Body of pancreas (tissue), 4 donors: ENCODE measurements around the gene LIN7B. TPM values are rescaled to one million over a fixed set of nuclear protein-coding genes. Genes with fewer than 3 reads are reported as not detected.

Experiments used
- ATAC-seq: fragments of 150-250 bp; one replicate; pipeline ENCODE4 v1.9.1; 2016
- DNase-seq, 4 donors: peaks; one replicate each; pipeline ENCODE4 v3.0.0-alpha.2; 2019
- H3K27ac ChIP-seq, 4 donors: fragments of 200-600 bp; sonication (generic); 1 replicate in 3 of 4; 2 replicates in 1 of 4; pipeline versions ENCODE4 v1.5.1 to v1.6.1; 2016 to 2019; ENCODE audit warnings: mild to moderate bottlenecking in 1 of 4, mixed read lengths in 1 of 4, moderate library complexity in 1 of 4
- H3K27me3 ChIP-seq, 2 donors: fragments of 200-600 bp; sonication (generic); one replicate each; pipeline ENCODE4 v1.6.0; 2016; ENCODE audit warnings: mild to moderate bottlenecking in 1 of 2
- H3K36me3 ChIP-seq, 2 donors: fragments of 200-600 bp; sonication (generic); replicated peaks in 1 of 2; 2 replicates each; pipeline ENCODE4 v1.5.1; 2016; ENCODE audit warnings: low read depth in 2 of 2; ENCODE audit not compliant: insufficient read depth in 1 of 2
- H3K4me1 ChIP-seq: fragments of 200-600 bp; sonication (generic); one replicate; pipeline ENCODE4 v1.6.0; 2016
- H3K4me3 ChIP-seq, 2 donors: fragments of 200-600 bp; sonication (generic); 1 replicate in 1 of 2; 2 replicates in 1 of 2; pipeline ENCODE4 v1.5.1; 2016 to 2019
- H3K9me3 ChIP-seq, 3 donors: fragments of 200-600 bp; sonication (generic); 1 replicate in 2 of 3; 2 replicates in 1 of 3; pipeline ENCODE4 v1.5.1; 2016
- POLR2A ChIP-seq, 3 donors: fragments of 450-650 bp; IDR thresholded peaks; one replicate each; pipeline ENCODE4 v1.6.1; 2016; ENCODE audit warnings: antibody characterized with exemption in 3 of 3, mild to moderate bottlenecking in 2 of 3
- WGBS, 2 donors: methylation state at CpG; one replicate each; pipeline ENCODE4 v1.1.5; 2017; 5-methylcytosine and 5-hydroxymethylcytosine counted together
- intact Hi-C: fragments of 100-400 bp; cut with DNase I; formaldehyde crosslinking; loops from one replicate; pipeline ENCODE4 v1.15.1; 2023
- total RNA-seq, 2 donors: library from RNA; depleted of rRNA; stranded (reverse); fragments of >200 nt; gene quantifications; one replicate each; pipeline ENCODE4 v1.1.0, GENCODE V29; 2016
- TF ChIP-seq, protein P1 (sequence below), 7 experiments: fragments of 450-650 bp in 4 of 7; fragments of 200-600 bp in 3 of 7; sonication (generic) in 3 of 7; IDR thresholded peaks; one replicate each; pipeline ENCODE4 v1.5.1; 2016 to 2019; ENCODE audit warnings: antibody characterized with exemption in 7 of 7

The LIN7B gene
- total RNA-seq, 2 donors from 2014 or later: 8.3 to 24.1 TPM

DNA sequence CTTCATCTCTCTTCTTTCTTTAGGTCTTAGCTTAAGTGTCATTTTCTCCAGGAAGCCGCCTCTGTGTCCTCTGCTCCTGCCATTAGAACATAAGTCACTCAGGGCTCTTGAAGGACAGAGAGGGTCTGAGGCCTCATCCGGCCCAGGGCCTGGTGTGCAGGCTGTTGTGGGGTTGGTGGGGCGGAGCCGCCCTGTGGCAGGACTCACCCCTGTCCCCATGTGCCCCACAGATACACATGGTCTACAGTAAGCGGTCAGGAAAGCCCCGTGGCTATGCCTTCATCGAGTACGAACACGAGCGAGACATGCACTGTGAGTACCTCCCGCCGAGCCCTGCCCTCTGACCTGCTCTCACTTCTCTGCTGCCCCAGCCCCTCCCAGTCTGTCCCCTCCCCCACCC lies 13.0 kb upstream of the LIN7B start:
- DNase-seq: no peak
- TF ChIP-seq POLR2A (IDR thresholded peaks at IDR 0.05): no peak
- TF ChIP-seq, protein P1, sequence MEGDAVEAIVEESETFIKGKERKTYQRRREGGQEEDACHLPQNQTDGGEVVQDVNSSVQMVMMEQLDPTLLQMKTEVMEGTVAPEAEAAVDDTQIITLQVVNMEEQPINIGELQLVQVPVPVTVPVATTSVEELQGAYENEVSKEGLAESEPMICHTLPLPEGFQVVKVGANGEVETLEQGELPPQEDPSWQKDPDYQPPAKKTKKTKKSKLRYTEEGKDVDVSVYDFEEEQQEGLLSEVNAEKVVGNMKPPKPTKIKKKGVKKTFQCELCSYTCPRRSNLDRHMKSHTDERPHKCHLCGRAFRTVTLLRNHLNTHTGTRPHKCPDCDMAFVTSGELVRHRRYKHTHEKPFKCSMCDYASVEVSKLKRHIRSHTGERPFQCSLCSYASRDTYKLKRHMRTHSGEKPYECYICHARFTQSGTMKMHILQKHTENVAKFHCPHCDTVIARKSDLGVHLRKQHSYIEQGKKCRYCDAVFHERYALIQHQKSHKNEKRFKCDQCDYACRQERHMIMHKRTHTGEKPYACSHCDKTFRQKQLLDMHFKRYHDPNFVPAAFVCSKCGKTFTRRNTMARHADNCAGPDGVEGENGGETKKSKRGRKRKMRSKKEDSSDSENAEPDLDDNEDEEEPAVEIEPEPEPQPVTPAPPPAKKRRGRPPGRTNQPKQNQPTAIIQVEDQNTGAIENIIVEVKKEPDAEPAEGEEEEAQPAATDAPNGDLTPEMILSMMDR (IDR thresholded peaks at IDR 0.05): no peak
- 89 to 90% methylated on average over 10 to 12 of the region's 12 CpGs for WGBS, 2 donors
- peaks cover 26 to 32% of the 10 kb centered on the region in 2 donors for H3K36me3 ChIP-seq
- peaks cover 15% of the 10 kb centered on the region for H3K4me1 ChIP-seq
- no peaks in the 10 kb centered on the region for H3K9me3 ChIP-seq
- no peak overlapping the region for H3K4me3 ChIP-seq
- H3K27ac ChIP-seq: no peak overlapping the region
- intact Hi-C loops: no loop called here
- no peaks in the 10 kb centered on the region for H3K27me3 ChIP-seq
- no peak for ATAC-seq

DNA sequence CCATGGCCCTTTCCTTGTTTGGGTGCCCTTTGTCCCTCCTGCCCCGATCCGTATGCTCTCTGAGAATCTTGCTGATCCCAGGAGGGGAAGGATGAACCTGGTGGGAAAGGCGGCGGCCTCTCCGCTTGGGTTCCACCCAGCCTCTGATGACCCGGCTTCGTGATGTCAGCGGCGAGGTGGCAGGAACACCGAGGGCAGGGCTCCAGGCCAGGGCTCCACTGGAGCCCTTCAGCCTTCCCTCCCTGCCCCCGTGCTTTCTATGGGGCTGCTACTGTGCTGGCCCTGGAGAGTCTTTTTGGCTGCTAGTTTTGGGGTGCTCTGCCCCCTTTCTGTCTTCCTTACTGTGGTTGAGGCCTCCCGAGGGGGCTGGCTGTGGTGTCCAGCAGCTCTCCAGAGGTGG lies 11.9 kb upstream of the LIN7B start:
- no peak overlapping the region for H3K27ac ChIP-seq
- ATAC-seq (no peak), DNase-seq (no peak)
- no peaks in the 10 kb centered on the region for H3K9me3 ChIP-seq
- H3K4me3 ChIP-seq: no peak overlapping the region
- 80 to 93% methylated on average over 6 to 12 of the region's 12 CpGs for WGBS, 2 donors
- no peak for TF ChIP-seq POLR2A (IDR thresholded peaks at IDR 0.05)
- TF ChIP-seq, protein P1 (IDR thresholded peaks at IDR 0.05): no peak
- intact Hi-C loops: no loop called here
- no peaks in the 10 kb centered on the region for H3K27me3 ChIP-seq
- H3K4me1 ChIP-seq: peaks cover 14% of the 10 kb centered on the region
- peaks cover 26 to 29% of the 10 kb centered on the region in 2 donors for H3K36me3 ChIP-seq

DNA sequence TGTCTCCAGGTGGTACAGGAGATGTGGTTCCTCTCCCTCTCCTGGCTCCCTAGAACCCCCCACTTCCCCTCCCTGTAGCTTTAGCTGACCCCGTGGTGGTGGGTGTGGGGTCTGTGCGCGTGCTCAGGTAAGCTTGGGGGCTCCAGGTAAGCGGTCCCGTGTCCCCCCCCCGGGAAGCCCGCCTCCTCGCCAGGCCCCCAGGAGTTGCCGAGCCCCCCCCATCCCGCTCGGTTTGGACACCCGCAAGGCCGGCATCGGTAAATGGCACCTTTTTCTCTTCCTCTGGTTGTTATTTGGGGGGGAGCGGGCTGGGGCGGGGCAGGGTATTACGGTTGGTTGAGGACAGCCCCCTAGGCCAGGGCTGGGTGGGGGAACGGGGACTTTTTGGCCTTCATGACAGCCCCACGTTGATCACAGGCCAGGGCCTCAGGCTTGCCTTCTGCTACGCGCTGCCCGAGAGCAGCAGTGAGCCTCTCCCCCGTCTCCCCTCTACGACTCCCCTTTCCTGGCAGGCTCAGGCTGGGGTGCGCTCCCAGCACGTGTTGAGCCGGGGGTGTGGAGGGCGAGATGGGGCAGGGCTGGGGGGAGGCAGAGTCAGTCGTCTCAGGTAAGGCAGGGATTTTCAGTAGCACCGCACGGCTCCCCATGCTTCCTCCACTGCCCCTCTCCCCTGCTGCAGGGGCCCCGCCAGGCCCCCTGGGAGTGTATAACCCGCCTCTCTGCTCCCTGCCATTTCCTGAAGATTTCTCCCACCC lies 10.7 kb upstream of the LIN7B start:
- no peaks in the 10 kb centered on the region for H3K27me3 ChIP-seq
- no peak overlapping the region for H3K27ac ChIP-seq
- TF ChIP-seq, protein P1 (IDR thresholded peaks at IDR 0.05): no peak
- no peak for TF ChIP-seq POLR2A (IDR thresholded peaks at IDR 0.05)
- intact Hi-C loops: no loop called here
- peaks cover 24 to 27% of the 10 kb centered on the region in 2 donors for H3K36me3 ChIP-seq
- ATAC-seq (no peak), DNase-seq (no peak)
- no peaks in the 10 kb centered on the region for H3K9me3 ChIP-seq
- 89 to 92% methylated on average over 29 to 33 of the region's 33 CpGs for whole genome bisulfite sequencing, 2 donors
- no peak overlapping the region for H3K4me3 ChIP-seq
- H3K4me1 ChIP-seq: peaks cover 2% of the 10 kb centered on the region

DNA sequence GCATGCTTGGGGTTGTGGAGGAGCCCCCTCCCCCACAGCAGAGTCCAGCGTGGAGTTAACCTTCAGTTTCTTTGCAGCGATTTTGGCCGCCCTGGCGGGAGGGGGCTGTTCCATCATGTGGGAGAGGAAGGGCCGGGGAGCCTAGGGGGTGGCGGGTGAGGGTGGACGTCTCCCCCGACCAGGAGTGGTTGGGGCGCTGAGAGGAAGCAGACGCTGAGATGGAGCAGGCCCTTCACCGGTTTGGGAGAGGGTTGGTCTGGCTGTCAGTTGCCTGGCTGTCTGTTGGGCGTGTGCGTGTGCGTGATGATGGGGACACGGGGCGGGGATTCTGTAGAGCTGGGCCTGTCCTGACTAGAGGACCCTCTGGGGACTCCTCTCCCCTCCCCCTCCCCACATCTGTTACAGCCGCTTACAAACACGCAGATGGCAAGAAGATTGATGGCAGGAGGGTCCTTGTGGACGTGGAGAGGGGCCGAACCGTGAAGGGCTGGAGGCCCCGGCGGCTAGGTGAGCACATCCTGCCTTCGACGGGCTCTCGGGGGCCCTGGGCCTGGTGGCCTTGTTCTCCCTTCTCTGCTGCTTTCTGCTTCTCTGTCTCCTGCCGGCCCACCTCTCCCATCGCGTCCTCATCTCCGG lies 9.8 kb upstream of the LIN7B start:
- intact Hi-C loops: no loop called here
- Histone ChIP-seq H3K36me3 (peaks cover 17 to 26% of the 10 kb centered on the region in 2 donors), H3K27ac (no peak overlapping the region), H3K27me3 (no peaks in the 10 kb centered on the region), H3K9me3 (no peaks in the 10 kb centered on the region), H3K4me3 (no peak overlapping the region), H3K4me1 (no peaks in the 10 kb centered on the region)
- ATAC-seq (no peak), DNase-seq (no peak)
- 83 to 90% methylated on average over 29 of the region's 30 CpGs for WGBS, 2 donors
- TF ChIP-seq, protein P1 (IDR thresholded peaks at IDR 0.05): no peak
- no peak for TF ChIP-seq POLR2A (IDR thresholded peaks at IDR 0.05)
